Colonic mucosa (tissue), 4 donors: Measurements from ENCODE around the gene HIBCH. TPM values are rescaled to one million over a fixed set of nuclear protein-coding genes. Genes with fewer than 3 reads are reported as not detected.

Experiments used
- DNase-seq: peaks from one replicate; pipeline ENCODE4 v3.0.0-alpha.2; 2020
- H3K27ac ChIP-seq: fragments of 200-600 bp; one replicate; pipeline ENCODE4 v1.8.0; 2021
- H3K27me3 ChIP-seq: fragments of 200-600 bp; one replicate; pipeline ENCODE4 v1.8.0; 2021
- H3K36me3 ChIP-seq: fragments of 200-600 bp; one replicate; pipeline ENCODE4 v1.8.0; 2021
- H3K4me1 ChIP-seq: fragments of 200-600 bp; one replicate; pipeline ENCODE4 v1.8.0; 2021; ENCODE audit warnings: mild to moderate bottlenecking
- H3K4me3 ChIP-seq: fragments of 200-600 bp; one replicate; pipeline ENCODE4 v1.8.0; 2021
- H3K9ac ChIP-seq, 2 donors: one replicate each; pipeline ENCODE4 v1.7.0; 2013; ENCODE audit warnings: control low read depth in 2 of 2, low read depth in 2 of 2, low read length in 2 of 2
- H3K9me3 ChIP-seq: fragments of 200-600 bp; one replicate; pipeline ENCODE4 v1.8.0; 2021
- intact Hi-C: fragments of 100-400 bp; cut with DNase I; formaldehyde crosslinking; loops from one replicate; pipeline ENCODE4 v1.14.1; 2022
- total RNA-seq, 2 donors: library from RNA; stranded (reverse); fragmentation: NEBNext Ultra II Directional in 1 of 2; extraction: Animal tissue kit (Norgen Biotek cat#: 25700) in 1 of 2; gene quantifications; one replicate each; pipeline ENCODE4 v1.2.1, GENCODE V29; 2021
- TF ChIP-seq, protein P1 (sequence below): fragments of 200-600 bp; IDR thresholded peaks from one replicate; pipeline ENCODE4 v1.8.0; 2022; ENCODE audit warnings: antibody characterized with exemption, mild to moderate bottlenecking
- donor health status: healthy.
- donor health status: DM: no; HTN: no; CAD: no.
- donor health status: DM: no; HTN: no; CAD: no.

The HIBCH gene
- total RNA-seq, 2 donors from 2014 or later, result 47.2 to 71.1 TPM

DNA sequence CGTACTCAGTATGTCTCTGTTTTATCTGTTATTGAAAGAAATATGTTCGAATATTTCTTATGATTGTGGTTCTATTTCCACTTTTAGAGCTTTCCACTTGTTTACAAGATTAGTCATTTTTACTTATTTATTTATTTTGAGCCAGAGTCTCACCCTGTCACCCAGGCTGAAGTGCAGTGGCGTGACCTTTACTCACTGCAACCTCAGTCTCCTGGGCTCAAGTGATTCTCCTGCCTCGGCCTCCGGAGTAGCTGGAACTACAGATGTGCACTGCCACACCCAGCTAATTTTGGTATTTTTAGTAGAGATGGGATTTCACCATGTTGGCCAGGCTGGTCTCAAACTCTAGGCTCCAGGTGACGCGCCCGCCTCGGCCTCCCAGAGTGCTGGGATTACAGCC lies 53.3 kb downstream of the HIBCH start:
- intact Hi-C loops, result no loop called here
- no peak for DNase-seq
- no peak overlapping the region for H3K4me3 ChIP-seq
- H3K9ac ChIP-seq, result no peak overlapping the region
- no peak overlapping the region for H3K27ac ChIP-seq
- no peaks in the 10 kb centered on the region for H3K27me3 ChIP-seq
- no peaks in the 10 kb centered on the region for H3K36me3 ChIP-seq
- H3K4me1 ChIP-seq, result no peaks in the 10 kb centered on the region
- no peaks in the 10 kb centered on the region for H3K9me3 ChIP-seq
- TF ChIP-seq, protein P1, sequence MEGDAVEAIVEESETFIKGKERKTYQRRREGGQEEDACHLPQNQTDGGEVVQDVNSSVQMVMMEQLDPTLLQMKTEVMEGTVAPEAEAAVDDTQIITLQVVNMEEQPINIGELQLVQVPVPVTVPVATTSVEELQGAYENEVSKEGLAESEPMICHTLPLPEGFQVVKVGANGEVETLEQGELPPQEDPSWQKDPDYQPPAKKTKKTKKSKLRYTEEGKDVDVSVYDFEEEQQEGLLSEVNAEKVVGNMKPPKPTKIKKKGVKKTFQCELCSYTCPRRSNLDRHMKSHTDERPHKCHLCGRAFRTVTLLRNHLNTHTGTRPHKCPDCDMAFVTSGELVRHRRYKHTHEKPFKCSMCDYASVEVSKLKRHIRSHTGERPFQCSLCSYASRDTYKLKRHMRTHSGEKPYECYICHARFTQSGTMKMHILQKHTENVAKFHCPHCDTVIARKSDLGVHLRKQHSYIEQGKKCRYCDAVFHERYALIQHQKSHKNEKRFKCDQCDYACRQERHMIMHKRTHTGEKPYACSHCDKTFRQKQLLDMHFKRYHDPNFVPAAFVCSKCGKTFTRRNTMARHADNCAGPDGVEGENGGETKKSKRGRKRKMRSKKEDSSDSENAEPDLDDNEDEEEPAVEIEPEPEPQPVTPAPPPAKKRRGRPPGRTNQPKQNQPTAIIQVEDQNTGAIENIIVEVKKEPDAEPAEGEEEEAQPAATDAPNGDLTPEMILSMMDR, result no peak

DNA sequence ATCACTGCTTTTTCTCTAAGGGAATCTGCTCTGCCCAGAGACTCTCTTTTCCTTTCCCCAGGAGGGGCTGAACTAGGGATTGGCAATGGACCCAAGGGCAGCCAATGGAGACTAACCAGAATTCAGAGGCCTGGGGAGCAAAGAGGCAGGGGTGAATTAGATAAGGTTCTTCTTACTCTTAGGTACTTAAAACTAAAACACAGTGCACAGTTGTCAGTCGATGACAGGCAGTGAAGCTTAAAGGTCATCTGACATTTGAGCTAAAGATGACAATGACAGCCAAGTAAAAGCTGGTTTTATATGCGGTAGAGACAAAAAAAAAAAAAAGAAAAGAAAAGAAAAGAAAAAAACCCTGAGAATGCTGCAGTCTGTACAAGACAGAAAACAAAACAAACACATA lies 57.8 kb downstream of the HIBCH start:
- no peaks in the 10 kb centered on the region for H3K36me3 ChIP-seq
- H3K9ac ChIP-seq, result no peak overlapping the region
- H3K27ac ChIP-seq, result no peak overlapping the region
- no peaks in the 10 kb centered on the region for H3K9me3 ChIP-seq
- no peaks in the 10 kb centered on the region for H3K4me1 ChIP-seq
- H3K4me3 ChIP-seq, result no peak overlapping the region
- TF ChIP-seq, protein P1, result no peak
- intact Hi-C loops, result no loop called here
- H3K27me3 ChIP-seq, result no peaks in the 10 kb centered on the region
- DNase-seq, result no peak

DNA sequence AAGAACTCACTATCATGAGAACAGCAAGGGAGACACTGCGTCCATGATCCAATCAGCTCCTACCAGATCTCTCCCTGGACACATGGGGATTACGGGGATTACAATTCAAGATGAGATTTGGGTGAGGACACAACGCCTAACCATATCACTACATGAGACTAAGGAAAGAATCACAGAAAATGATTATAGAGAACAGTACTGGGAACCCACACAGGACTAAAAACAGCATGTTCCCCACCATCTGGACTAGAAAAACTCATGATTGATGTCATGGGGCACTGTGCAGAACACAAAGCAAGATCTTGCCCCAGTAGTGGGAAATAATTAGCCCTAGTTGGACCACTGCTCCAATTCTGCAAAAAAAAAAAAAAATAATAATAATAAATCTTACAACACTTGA lies 63.5 kb downstream of the HIBCH start:
- Histone ChIP-seq H3K4me3 (no peak overlapping the region), H3K27me3 (no peaks in the 10 kb centered on the region), H3K9ac (no peak overlapping the region), H3K9me3 (no peaks in the 10 kb centered on the region), H3K27ac (no peak overlapping the region), H3K4me1 (no peaks in the 10 kb centered on the region), H3K36me3 (no peaks in the 10 kb centered on the region)
- TF ChIP-seq, protein P1, result no peak
- intact Hi-C loops, result no loop called here
- DNase-seq, result no peak

DNA sequence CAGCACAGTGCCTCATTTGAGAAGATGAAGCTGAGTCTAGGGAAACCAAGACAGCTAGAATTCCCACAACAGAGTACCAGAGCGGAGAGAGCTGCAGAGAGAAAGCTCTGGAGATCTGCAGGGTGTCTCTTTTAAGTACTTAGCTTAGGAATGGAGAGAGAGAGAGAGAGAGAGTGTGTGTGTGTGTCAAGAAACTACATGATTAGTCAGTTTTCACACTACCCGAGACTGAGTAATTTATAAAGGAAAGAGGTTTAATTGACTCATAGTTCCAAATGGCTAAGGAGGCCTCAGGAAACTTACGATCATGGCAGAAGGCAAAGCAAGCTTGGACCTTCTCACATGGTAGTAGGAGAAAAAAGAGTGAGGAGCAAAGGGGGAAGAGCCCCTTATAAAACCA lies 64.0 kb downstream of the HIBCH start:
- TF ChIP-seq, protein P1, result no peak
- Histone ChIP-seq H3K36me3 (no peaks in the 10 kb centered on the region), H3K9ac (no peak overlapping the region)

DNA sequence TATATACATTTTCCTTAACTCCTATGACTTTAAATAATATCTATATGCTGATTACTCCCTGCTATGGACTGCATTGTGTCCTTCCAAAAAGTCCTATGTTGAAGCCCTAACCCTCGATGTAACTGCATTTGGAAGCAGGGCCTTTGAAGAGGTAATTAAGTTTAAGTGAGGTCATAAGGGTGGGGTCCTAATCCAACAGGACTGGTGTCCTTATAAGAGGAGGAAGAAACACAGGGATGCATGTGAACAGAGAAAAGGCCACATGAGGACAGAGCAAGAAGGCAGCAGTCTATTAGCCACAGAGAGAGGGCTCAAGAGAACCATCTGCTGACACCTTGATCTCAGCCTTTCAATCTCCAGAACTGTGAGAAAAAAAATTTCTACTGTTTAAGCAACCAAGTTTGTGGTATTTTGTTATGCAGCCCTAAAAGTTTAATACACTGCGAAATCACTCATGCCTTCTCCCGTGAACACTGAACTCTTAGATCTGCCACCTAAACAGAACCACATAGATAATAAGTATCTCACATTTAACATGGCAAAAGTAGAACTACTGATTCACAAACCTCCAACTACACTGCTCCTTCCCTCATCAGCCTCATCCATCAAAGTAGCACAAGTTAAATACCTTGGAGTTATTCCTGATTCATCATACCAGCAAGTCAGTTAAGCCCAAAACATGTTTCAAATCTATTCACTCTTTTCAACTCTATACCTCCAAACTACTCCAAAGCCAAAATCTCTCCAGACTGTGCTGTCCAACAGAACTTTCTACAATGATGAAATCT lies 65.4 kb downstream of the HIBCH start:
- no peak for DNase-seq
- H3K4me3 ChIP-seq, result no peak overlapping the region
- no peaks in the 10 kb centered on the region for H3K36me3 ChIP-seq
- H3K9me3 ChIP-seq, result no peaks in the 10 kb centered on the region
- no peak overlapping the region for H3K27ac ChIP-seq
- TF ChIP-seq, protein P1, result no peak
- no peaks in the 10 kb centered on the region for H3K27me3 ChIP-seq
- intact Hi-C loops, result no loop called here
- H3K4me1 ChIP-seq, result no peaks in the 10 kb centered on the region
- H3K9ac ChIP-seq, result no peak overlapping the region

More for the DNA sequence above, 64.0 kb downstream of the HIBCH start:
- no peaks in the 10 kb centered on the region for H3K4me1 ChIP-seq
- no peaks in the 10 kb centered on the region for H3K27me3 ChIP-seq
- no peak for DNase-seq
- H3K9me3 ChIP-seq, result no peaks in the 10 kb centered on the region
- no peak overlapping the region for H3K27ac ChIP-seq
- intact Hi-C loops, result no loop called here
- no peak overlapping the region for H3K4me3 ChIP-seq
